Kidney tubule cell (primary cell): ENCODE results near the gene TUT7.
"Not testable (repeated sequence)": the region's sequence is repeated elsewhere in the genome, so short reads cannot be mapped to it uniquely, and the experiment has no call there.

Experiments
- DNase-seq: peaks from one replicate; pipeline ENCODE4 v3.0.0-alpha.2; 2018; ENCODE audit warnings: low spot score

The TUT7 gene

GRCh38 chr9:86350006-86350760, 4.0 kb downstream of the TUT7 start:
- no peak for DNase-seq

GRCh38 chr9:86349271-86349670, 4.9 kb downstream of the TUT7 start:
- DNase-seq, result no peak

GRCh38 chr9:86347991-86348390, 6.2 kb downstream of the TUT7 start:
- no peak for DNase-seq

GRCh38 chr9:86344818-86345217, 9.4 kb downstream of the TUT7 start:
- no peak for DNase-seq

DNA sequence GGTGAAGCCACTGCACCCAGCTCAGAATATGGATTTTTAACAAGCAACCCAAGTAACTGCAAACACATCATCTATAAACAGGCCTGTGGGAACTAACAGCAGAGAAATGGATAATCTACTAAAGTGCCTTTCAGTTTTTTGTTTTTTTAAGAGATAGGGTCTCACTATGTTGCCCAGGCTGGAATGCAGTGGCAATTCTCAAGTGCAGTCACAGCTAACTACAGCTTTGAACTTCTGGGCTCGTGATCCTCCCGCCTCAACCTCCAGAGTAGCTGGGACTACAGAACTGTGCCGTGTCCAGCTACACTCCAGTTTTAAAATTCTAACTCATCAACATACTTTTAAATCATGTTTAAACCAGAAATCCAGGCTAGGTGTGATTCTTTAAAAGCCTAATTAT, 11.9 kb downstream of the TUT7 start:
- no peak for DNase-seq

DNA sequence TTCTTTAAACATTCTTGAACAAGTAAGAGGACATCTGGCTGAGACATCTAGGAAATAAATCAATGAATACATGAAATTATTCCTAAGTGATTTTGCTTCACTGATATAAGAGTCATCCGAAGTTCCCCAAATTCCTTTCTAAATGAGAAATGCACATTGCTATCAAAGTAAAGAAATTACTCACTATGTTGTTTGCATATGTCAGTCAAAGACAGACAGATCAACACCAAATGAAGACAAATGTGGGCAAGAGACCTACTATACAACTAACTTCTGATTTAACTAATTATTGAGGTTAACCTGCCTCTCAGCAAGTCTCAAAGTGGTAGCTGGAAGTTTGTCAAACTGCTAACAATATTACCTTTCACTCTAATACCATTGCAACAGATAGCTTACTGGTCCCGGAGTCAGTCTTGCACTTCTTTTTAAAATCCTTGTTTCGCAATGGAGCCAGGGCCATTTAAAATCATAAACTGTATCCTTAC, 13.2 kb downstream of the TUT7 start:
- peak; percentile 63 for DNase-seq

- DNase-seq, result peak; percentile 27
Measured at GRCh38 chr9:86340356-86341006, 13.7 kb downstream of the TUT7 start.

DNA sequence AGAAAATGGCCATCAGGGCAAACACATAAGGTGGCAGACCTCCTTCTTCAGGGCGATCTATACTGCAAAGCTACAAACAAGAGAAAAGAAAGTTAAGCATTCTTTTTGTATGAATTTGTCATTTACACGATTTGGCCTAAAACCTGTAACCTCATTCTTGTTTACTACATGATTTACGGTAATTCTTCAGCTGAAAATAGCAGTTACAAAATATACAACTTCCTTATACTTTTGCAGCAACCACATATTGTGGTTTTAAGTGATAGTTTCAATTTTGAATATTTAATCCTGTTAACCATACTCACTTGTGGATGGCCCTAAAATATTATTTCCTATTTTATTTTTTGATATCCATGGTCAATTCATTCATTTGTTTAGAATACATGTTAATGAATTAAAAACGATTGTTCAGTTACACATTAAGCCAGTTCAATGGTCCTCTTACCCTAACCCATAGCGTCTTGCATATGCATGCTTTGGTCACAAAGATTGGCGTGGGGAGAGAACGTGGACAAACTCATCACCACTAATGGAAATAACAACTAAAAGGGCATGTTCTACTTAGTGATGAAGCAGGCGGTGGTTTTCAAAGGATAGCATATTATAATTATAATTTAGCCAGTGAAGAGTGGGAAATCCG, 16.6 kb downstream of the TUT7 start:
- no peak for DNase-seq

DNA sequence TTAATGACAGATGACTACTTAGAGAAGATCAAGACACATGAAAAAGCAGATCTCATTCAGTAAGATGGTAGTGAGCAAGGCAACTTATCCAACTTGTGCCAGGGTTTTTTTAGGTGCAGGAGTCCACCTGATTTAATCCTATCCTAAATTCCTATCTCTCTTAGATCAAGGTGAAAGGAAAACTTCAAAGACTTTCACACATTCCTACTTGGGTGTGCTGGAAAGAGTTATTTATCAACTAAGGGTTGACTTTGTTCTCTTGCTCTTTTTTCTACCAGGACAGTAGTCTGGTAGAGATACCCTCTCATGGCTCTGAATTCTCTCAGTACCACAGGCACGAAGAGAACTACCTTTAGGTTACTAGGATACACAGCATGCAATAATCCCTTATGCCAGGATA, 18.2 kb downstream of the TUT7 start:
- DNase-seq, result no peak

DNA sequence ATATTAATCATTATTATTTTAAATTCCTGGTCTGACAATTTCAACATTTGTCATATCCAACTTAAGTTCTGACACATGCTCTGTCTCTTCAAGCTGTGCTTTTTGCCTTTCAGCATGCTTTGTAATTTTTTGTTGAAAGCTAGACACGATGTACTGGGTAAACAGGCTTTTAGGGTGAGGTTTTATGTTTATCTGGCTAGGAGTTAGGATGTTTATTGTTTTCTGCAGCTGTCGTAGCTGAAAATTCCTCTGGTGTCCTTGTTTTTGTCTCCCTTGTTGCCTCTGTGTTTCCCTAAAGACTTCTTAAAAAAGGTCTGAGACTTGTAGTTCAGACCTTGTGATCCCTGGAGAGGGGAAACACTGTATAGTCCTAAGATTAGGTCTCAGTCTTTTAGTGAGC, 20.6 kb downstream of the TUT7 start:
- no peak for DNase-seq

GRCh38 chr9:86330186-86330585, 24.0 kb downstream of the TUT7 start:
- DNase-seq, result no peak

- no peak for DNase-seq
Measured at GRCh38 chr9:86329649-86330048, 24.6 kb downstream of the TUT7 start.

DNA sequence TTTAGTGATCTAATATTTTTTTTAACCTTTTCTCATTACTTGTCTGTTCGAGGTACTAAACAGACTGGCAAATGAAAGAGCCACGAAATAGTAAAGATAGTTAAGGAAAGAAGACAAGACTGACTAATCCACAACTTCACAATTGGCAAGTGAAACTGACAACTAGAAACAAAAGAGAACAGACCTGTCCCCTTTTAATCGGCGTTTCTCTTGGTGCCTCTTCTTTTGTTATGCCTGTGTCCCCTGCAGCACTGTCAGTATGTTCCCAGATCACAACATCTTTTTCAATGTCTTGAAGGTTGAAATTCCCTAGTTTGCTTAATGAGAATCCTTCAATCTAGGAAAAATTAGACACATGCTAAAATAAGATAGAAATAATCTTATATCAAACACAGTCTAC, 26.1 kb downstream of the TUT7 start:
- no peak for DNase-seq

GRCh38 chr9:86326536-86326935, 27.7 kb downstream of the TUT7 start:
- no peak for DNase-seq

- DNase-seq, result no peak
Measured at GRCh38 chr9:86324901-86325300, 29.3 kb downstream of the TUT7 start.

DNA sequence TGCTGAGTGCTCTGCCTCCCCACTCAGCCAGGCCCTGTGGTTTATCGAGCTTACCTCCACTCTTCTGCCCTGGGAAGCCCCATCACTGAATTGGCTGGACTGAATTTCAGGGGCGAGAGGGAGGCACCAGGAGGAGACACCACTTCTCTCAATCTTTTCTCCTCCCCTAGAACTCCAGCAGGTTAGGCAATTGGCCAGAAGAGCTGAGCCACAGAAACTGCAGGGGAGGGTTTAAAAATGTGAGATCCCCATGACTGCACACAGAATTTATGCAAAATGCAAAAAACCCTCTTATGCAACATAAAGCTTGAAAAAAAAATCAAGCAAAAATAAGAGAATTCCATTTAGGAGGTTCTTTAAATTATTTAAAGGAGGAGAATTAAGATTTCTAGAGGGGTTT, 29.9 kb downstream of the TUT7 start:
- no peak for DNase-seq

GRCh38 chr9:86322973-86323644, 31.1 kb downstream of the TUT7 start:
- no peak for DNase-seq

DNA sequence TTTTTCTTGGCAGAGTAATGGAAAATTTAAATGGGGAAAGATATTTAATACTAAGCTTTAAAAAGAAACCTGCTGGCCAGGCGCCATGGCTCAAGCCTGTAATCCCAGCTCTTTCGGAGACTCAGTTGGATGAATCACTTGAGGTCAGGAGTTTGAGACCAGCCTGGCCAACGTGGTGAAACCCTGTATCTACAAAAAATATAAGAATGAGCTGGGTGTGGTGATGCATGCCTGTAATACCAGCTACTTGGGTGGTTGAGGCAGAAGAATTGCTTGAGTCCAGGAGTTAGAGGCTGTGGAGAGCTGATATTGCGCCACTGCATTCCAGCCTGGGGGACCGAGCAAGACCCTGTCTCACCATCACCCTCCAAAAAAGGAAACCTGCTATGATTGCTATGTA, 32.8 kb downstream of the TUT7 start:
- peak; percentile 29 for DNase-seq

GRCh38 chr9:86318187-86318586, 36.0 kb downstream of the TUT7 start:
- no peak for DNase-seq

- no peak for DNase-seq
Measured at GRCh38 chr9:86315078-86315477, 39.1 kb downstream of the TUT7 start.

DNA sequence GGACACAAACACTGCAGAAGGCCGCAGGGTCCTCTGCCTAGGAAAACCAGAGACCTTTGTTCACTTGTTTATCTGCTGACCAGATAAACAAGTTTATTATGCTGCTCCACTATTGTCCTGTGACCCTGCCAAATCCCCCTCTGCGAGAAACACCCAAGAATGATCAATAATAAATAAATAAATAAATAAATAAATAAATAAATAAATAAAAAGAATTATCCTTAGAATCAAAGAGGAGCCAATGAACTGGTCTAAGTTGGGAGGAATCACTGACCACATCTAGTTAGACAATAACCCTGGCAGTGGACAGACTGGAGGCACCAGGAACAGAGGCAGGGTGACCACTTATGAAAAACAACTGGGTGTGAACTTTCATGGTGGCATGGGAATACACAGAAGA, 41.3 kb downstream of the TUT7 start:
- DNase-seq, result not testable (repeated sequence)

DNA sequence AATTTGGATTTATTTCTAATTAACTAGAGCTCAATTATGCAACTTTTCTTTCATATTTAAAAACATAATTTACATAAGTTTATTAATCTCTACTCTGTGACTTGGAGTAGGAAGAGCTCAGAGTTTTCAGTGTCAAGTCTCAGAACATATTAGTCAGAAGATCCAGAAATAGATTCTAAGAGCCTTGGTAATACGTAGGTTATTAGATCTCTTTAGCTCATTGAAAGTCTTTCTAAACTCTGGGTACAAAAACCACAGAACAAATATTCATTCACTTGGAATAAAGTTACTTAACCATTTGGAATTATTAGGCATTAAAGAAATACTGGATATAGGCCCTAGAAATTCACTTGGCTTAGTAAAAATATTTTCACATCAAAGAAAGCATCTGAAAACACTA, 45.5 kb downstream of the TUT7 start:
- no peak for DNase-seq
